ENCODE results near the gene RNF144A. TPM values are rescaled to one million over a fixed set of nuclear protein-coding genes. Genes with fewer than 3 reads are reported as not detected.

The RNF144A gene
- total and polyA plus RNA-seq, 2 of the 13 experiments (the other 11 are each of a cell fraction or from before 2014, with no cell fraction given) = 13.9 to 16.5 TPM

DNA sequence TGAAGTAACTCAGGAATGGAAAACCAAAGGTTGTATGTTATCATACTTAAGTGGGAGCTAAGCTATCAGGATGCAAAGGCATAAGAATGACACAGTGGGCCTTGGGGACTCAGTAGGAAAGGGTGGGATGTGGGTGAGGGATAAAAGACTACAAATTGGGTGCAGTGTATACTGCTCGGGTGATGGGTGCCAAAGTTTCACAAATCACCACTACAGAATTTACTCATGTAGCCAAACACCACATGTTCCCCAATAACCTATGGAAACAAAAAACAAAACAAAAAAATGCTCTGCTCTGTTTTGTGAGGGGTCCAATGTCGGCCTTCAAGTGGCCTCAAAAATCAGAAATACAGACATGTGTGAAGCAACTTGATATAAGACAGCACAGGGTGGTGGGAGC, 8.9 kb upstream of the RNF144A start:
- FAIRE-seq = no peak

More for the DNA sequence above, 8.9 kb upstream of the RNF144A start:
- Histone ChIP-seq H4K20me1 (ENCODE audit: insufficient read depth, low read length) (no peaks in the 10 kb centered on the region), H3K27me3 (ENCODE audit: control insufficient read depth in 1 of 2, insufficient read depth in 2 of 2, low read length in 2 of 2) (peaks cover 1 to 44% of the 10 kb centered on the region in 2 experiments; a peak in 3 of 5 replicates), H3K9ac (ENCODE audit: insufficient read depth, low read depth, low read length) (no peak overlapping the region), H3K9me3 (ENCODE audit: low read length) (no peaks in the 10 kb centered on the region), H3K36me3 (replicated peaks in 1 of 2; ENCODE audit: control insufficient read depth in 1 of 2, insufficient read depth in 2 of 2, low read length in 2 of 2) (no peaks in the 10 kb centered on the region), H3K79me2 (ENCODE audit: insufficient read depth, low read length) (no peaks in the 10 kb centered on the region), H3K27ac (ENCODE audit: extremely low read length, insufficient read depth, low read length) (no peak overlapping the region), H3K4me3 (replicated peaks in 1 of 3; ENCODE audit: insufficient read depth in 1 of 3, low read depth in 2 of 3, low read length in 3 of 3) (no peak overlapping the region), H2AFZ (ENCODE audit: low read length) (no peak overlapping the region), H3K4me2 (ENCODE audit: low read depth, low read length) (no peak overlapping the region), H3K4me1 (ENCODE audit: insufficient read depth, low read length) (peaks cover 7% of the 10 kb centered on the region; the same call in 1 of the 2 replicates)
- POLR2A ChIA-PET = no interaction called here
- no peak for TF ChIP-seq ZNF33A (CRISPR knock-in tag; IDR thresholded peaks at IDR 0.05; ENCODE audit: borderline replicate concordance)
- no peak for TF ChIP-seq NFYC (CRISPR knock-in tag; IDR thresholded peaks at IDR 0.05)
- no peak for TF ChIP-seq ZNF121 (CRISPR knock-in tag; IDR thresholded peaks at IDR 0.05)
- TF ChIP-seq ZNF180 (CRISPR knock-in tag; IDR thresholded peaks at IDR 0.05; ENCODE audit: borderline replicate concordance, low read depth) = no peak
- TF ChIP-seq NCOA1 (CRISPR knock-in tag; IDR thresholded peaks at IDR 0.05) = no peak
- no peak for TF ChIP-seq SPEN (CRISPR knock-in tag; IDR thresholded peaks at IDR 0.05; ENCODE audit: low read depth)
- TF ChIP-seq SRY (CRISPR knock-in tag; IDR thresholded peaks at IDR 0.05) = no peak
- no peak for TF ChIP-seq ZNF367 (CRISPR knock-in tag; IDR thresholded peaks at IDR 0.05; ENCODE audit: borderline replicate concordance)
- TF ChIP-seq, protein P1, sequence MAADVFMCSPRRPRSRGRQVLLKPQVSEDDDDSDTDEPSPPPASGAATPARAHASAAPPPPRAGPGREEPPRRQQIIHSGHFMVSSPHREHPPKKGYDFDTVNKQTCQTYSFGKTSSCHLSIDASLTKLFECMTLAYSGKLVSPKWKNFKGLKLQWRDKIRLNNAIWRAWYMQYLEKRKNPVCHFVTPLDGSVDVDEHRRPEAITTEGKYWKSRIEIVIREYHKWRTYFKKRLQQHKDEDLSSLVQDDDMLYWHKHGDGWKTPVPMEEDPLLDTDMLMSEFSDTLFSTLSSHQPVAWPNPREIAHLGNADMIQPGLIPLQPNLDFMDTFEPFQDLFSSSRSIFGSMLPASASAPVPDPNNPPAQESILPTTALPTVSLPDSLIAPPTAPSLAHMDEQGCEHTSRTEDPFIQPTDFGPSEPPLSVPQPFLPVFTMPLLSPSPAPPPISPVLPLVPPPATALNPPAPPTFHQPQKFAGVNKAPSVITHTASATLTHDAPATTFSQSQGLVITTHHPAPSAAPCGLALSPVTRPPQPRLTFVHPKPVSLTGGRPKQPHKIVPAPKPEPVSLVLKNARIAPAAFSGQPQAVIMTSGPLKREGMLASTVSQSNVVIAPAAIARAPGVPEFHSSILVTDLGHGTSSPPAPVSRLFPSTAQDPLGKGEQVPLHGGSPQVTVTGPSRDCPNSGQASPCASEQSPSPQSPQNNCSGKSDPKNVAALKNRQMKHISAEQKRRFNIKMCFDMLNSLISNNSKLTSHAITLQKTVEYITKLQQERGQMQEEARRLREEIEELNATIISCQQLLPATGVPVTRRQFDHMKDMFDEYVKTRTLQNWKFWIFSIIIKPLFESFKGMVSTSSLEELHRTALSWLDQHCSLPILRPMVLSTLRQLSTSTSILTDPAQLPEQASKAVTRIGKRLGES (CRISPR knock-in tag; IDR thresholded peaks at IDR 0.05; ENCODE audit: borderline replicate concordance) = no peak
- TF ChIP-seq ZNF484 (CRISPR knock-in tag; IDR thresholded peaks at IDR 0.05; ENCODE audit: borderline replicate concordance, low read depth) = no peak
- 29% methylated on average over 2 of the region's 2 CpGs for WGBS (ENCODE audit: low lambda C conversion rate)
- intact Hi-C loops (cut with micrococcal nuclease; ENCODE audit: unreplicated experiment) = no loop called here
- in situ Hi-C loops (cut with HindIII; ENCODE audit: extremely low pct_ligation_motif_present, low pct_unique_long_range_greater_than_20kb) = no loop called here
- CTCF ChIA-PET (ENCODE audit: low intra/inter-chr PET ratio, low total read pairs) = no interaction called here
- BruUV-seq (replicated peaks) = no TSS peak
- ATAC-seq = no peak
- no peak for DNase-seq (ENCODE audit: low spot score)

Data from HepG2 (cell line).